Mucosa of stomach (tissue), 1 donor: ENCODE results near the gene LIF.

Experiments used
- H3K27me3 ChIP-seq: one replicate; pipeline ENCODE4 v1.7.0; 2013; ENCODE audit warnings: mild to moderate bottlenecking, low read length; ENCODE audit not compliant: control insufficient read depth, insufficient read depth
- H3K36me3 ChIP-seq: one replicate; pipeline ENCODE4 v1.7.0; 2013; ENCODE audit warnings: low read length; ENCODE audit not compliant: control insufficient read depth, insufficient read depth
- H3K4me1 ChIP-seq: one replicate; pipeline ENCODE4 v1.7.0; 2013; ENCODE audit warnings: mild to moderate bottlenecking, low read length; ENCODE audit not compliant: control insufficient read depth, insufficient read depth
- H3K4me3 ChIP-seq: one replicate; pipeline ENCODE4 v1.7.0; 2013; ENCODE audit warnings: low read length
- H3K9ac ChIP-seq: one replicate; pipeline ENCODE4 v1.7.0; 2013; ENCODE audit warnings: mild to moderate bottlenecking, low read length, moderate library complexity
- H3K9me3 ChIP-seq: one replicate; pipeline ENCODE4 v1.7.0; 2013; ENCODE audit warnings: mild to moderate bottlenecking, low read length, moderate library complexity; ENCODE audit not compliant: control insufficient read depth
- donor health status: Pancreatic carcinoma.

Gene LIF

GRCh38 chr22:30280505-30280904, 33.9 kb upstream of the LIF start:
- Histone ChIP-seq H3K9me3 (no peaks in the 10 kb centered on the region), H3K4me3 (no peak overlapping the region), H3K27me3 (no peaks in the 10 kb centered on the region), H3K36me3 (no peaks in the 10 kb centered on the region), H3K9ac (no peak overlapping the region), H3K4me1 (peaks cover 7% of the 10 kb centered on the region)

- Histone ChIP-seq H3K9ac (no peak overlapping the region), H3K4me1 (peaks cover 7% of the 10 kb centered on the region), H3K9me3 (no peaks in the 10 kb centered on the region), H3K36me3 (no peaks in the 10 kb centered on the region), H3K27me3 (no peaks in the 10 kb centered on the region), H3K4me3 (no peak overlapping the region)
These were observed 33.4 kb upstream of the LIF start for GRCh38 chr22:30279932-30280331.

GRCh38 chr22:30279046-30279788, 32.7 kb upstream of the LIF start:
- Histone ChIP-seq H3K27me3 (no peaks in the 10 kb centered on the region), H3K4me3 (no peak overlapping the region), H3K9me3 (no peaks in the 10 kb centered on the region), H3K9ac (no peak overlapping the region), H3K4me1 (peaks cover 7% of the 10 kb centered on the region), H3K36me3 (no peaks in the 10 kb centered on the region)

- Histone ChIP-seq H3K4me1 (peaks cover 7% of the 10 kb centered on the region), H3K9ac (peak overlapping the region; percentile 17), H3K9me3 (no peaks in the 10 kb centered on the region), H3K36me3 (no peaks in the 10 kb centered on the region), H3K27me3 (no peaks in the 10 kb centered on the region), H3K4me3 (no peak overlapping the region)
These were observed 31.2 kb upstream of the LIF start for GRCh38 chr22:30277547-30278344.

- Histone ChIP-seq H3K27me3 (no peaks in the 10 kb centered on the region), H3K9ac (no peak overlapping the region), H3K9me3 (no peaks in the 10 kb centered on the region), H3K4me1 (peaks cover 7% of the 10 kb centered on the region), H3K36me3 (no peaks in the 10 kb centered on the region), H3K4me3 (no peak overlapping the region)
These were observed 29.5 kb upstream of the LIF start for GRCh38 chr22:30276039-30276438.

GRCh38 chr22:30275625-30276024, 29.1 kb upstream of the LIF start:
- H3K36me3 ChIP-seq = no peaks in the 10 kb centered on the region
- peaks cover 7% of the 10 kb centered on the region for H3K4me1 ChIP-seq
- H3K9me3 ChIP-seq = no peaks in the 10 kb centered on the region
- no peaks in the 10 kb centered on the region for H3K27me3 ChIP-seq
- H3K4me3 ChIP-seq = no peak overlapping the region
- no peak overlapping the region for H3K9ac ChIP-seq

- no peaks in the 10 kb centered on the region for H3K9me3 ChIP-seq
- H3K4me1 ChIP-seq = peaks cover 7% of the 10 kb centered on the region
- H3K9ac ChIP-seq = no peak overlapping the region
- no peaks in the 10 kb centered on the region for H3K36me3 ChIP-seq
- H3K27me3 ChIP-seq = no peaks in the 10 kb centered on the region
- no peak overlapping the region for H3K4me3 ChIP-seq
These were observed 27.9 kb upstream of the LIF start for GRCh38 chr22:30274437-30274812.

GRCh38 chr22:30273711-30274436, 27.3 kb upstream of the LIF start:
- Histone ChIP-seq H3K4me1 (peaks cover 7% of the 10 kb centered on the region), H3K27me3 (no peaks in the 10 kb centered on the region), H3K9me3 (no peaks in the 10 kb centered on the region), H3K9ac (no peak overlapping the region), H3K36me3 (no peaks in the 10 kb centered on the region), H3K4me3 (no peak overlapping the region)

- Histone ChIP-seq H3K4me1 (peaks cover 7% of the 10 kb centered on the region), H3K9ac (no peak overlapping the region), H3K27me3 (no peaks in the 10 kb centered on the region), H3K9me3 (no peaks in the 10 kb centered on the region), H3K36me3 (no peaks in the 10 kb centered on the region), H3K4me3 (no peak overlapping the region)
These were observed 26.4 kb upstream of the LIF start for GRCh38 chr22:30272781-30273601.

- Histone ChIP-seq H3K9me3 (no peaks in the 10 kb centered on the region), H3K27me3 (no peaks in the 10 kb centered on the region), H3K4me3 (no peak overlapping the region), H3K9ac (no peak overlapping the region), H3K4me1 (no peaks in the 10 kb centered on the region), H3K36me3 (no peaks in the 10 kb centered on the region)
These were observed 24.3 kb upstream of the LIF start for GRCh38 chr22:30270832-30271231.

GRCh38 chr22:30268331-30268730, 21.8 kb upstream of the LIF start:
- H3K9me3 ChIP-seq = no peaks in the 10 kb centered on the region
- no peak overlapping the region for H3K9ac ChIP-seq
- H3K27me3 ChIP-seq = no peaks in the 10 kb centered on the region
- H3K36me3 ChIP-seq = no peaks in the 10 kb centered on the region
- H3K4me3 ChIP-seq = no peak overlapping the region
- H3K4me1 ChIP-seq = no peaks in the 10 kb centered on the region
